ENCODE measurements around the gene POLR2J2.
"Not testable (repeated sequence)": the region's sequence is repeated elsewhere in the genome, so short reads cannot be mapped to it uniquely, and the experiment has no call there.

DNA sequence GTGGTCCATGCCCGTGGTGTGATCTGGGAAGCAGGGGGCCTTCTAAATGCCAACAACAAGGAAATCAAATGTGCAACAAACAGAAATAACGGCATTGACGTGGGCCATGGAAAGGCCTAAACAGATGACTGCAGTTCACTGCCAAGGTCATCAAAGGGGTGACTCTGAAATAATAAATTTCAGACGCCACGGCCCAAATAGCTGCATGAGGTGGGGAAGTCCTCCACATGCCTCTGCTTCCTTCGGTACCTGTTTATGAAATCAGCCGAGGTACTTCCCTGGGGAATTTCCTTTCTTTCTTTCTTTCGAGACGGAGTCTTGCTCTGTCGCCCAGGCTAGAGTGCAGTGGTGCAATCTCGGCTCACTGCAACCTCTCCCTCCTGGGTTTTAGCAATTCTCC, 6.7 kb downstream of the POLR2J2 start:
- TF ChIP-seq, protein P1, sequence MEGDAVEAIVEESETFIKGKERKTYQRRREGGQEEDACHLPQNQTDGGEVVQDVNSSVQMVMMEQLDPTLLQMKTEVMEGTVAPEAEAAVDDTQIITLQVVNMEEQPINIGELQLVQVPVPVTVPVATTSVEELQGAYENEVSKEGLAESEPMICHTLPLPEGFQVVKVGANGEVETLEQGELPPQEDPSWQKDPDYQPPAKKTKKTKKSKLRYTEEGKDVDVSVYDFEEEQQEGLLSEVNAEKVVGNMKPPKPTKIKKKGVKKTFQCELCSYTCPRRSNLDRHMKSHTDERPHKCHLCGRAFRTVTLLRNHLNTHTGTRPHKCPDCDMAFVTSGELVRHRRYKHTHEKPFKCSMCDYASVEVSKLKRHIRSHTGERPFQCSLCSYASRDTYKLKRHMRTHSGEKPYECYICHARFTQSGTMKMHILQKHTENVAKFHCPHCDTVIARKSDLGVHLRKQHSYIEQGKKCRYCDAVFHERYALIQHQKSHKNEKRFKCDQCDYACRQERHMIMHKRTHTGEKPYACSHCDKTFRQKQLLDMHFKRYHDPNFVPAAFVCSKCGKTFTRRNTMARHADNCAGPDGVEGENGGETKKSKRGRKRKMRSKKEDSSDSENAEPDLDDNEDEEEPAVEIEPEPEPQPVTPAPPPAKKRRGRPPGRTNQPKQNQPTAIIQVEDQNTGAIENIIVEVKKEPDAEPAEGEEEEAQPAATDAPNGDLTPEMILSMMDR (IDR thresholded peaks at IDR 0.05) = not testable (repeated sequence)
- TF ChIP-seq POLR2A (IDR thresholded peaks at IDR 0.05) = not testable (repeated sequence)

Data from esophagus squamous epithelium (tissue), 4 donors.